ENCODE results near the gene GCAT. TPM values are rescaled to one million over a fixed set of nuclear protein-coding genes. Genes with fewer than 3 reads are reported as not detected.

Gene GCAT
- total RNA-seq, 3 donors from 2014 or later: 17.3 to 23.7 (median 21.6) TPM

DNA sequence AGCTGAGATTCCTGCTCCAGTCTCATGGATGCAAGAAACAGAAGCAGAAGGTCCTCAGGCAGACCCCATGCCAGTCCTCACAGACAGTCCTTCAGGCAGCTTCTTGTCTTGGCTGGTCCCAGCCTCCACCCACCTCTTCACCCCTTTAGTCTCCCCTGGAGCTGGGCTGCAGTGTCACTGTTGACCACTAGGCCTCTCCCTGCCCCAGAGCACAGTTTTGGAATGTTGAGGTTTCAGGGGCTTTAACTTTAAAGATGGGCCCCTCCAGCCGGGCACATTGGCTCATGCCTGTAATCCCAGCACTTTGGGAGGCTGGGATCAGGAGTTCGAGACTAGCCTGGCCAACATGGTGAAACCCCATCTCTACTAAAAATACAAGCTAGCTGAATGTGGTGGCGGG lies 39.5 kb upstream of the GCAT start:
- peaks cover 5% of the 10 kb centered on the region for H3K36me3 ChIP-seq

DNA sequence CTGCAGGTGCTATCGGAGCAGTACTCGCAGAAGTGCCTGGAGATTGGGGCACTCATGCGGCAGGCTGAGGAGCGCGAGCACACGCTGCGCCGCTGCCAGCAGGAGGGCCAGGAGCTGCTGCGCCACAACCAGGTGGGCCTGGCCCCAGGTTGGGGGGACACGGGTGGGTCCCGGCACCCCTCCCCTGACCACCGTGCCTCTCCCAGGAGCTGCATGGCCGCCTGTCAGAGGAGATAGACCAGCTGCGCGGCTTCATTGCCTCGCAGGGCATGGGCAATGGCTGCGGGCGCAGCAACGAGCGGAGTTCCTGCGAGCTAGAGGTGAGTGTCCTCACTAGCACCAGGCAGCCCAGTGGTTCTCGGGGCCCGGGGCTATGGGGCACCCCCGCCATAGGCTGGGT lies 38.7 kb upstream of the GCAT start:
- no peak overlapping the region for H3K4me3 ChIP-seq
- intact Hi-C loops (cut with DNase I; ENCODE audit: low total_unique reads): no loop called here
- no peak for DNase-seq (ENCODE audit: low spot score in 2 of 2)
- H3K4me1 ChIP-seq: no peaks in the 10 kb centered on the region
- no peaks in the 10 kb centered on the region for H3K9me3 ChIP-seq
- TF ChIP-seq POLR2A (IDR thresholded peaks at IDR 0.05) (no peak), POLR2AphosphoS5 (IDR thresholded peaks at IDR 0.05) (no peak)
- TF ChIP-seq, protein P1, sequence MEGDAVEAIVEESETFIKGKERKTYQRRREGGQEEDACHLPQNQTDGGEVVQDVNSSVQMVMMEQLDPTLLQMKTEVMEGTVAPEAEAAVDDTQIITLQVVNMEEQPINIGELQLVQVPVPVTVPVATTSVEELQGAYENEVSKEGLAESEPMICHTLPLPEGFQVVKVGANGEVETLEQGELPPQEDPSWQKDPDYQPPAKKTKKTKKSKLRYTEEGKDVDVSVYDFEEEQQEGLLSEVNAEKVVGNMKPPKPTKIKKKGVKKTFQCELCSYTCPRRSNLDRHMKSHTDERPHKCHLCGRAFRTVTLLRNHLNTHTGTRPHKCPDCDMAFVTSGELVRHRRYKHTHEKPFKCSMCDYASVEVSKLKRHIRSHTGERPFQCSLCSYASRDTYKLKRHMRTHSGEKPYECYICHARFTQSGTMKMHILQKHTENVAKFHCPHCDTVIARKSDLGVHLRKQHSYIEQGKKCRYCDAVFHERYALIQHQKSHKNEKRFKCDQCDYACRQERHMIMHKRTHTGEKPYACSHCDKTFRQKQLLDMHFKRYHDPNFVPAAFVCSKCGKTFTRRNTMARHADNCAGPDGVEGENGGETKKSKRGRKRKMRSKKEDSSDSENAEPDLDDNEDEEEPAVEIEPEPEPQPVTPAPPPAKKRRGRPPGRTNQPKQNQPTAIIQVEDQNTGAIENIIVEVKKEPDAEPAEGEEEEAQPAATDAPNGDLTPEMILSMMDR (IDR thresholded peaks at IDR 0.05): no peak
- peaks cover 5% of the 10 kb centered on the region for H3K36me3 ChIP-seq
- H3K27ac ChIP-seq: no peak overlapping the region
- H3K27me3 ChIP-seq: no peaks in the 10 kb centered on the region

More for the DNA sequence above, 39.5 kb upstream of the GCAT start:
- intact Hi-C loops (cut with DNase I; ENCODE audit: low total_unique reads): no loop called here
- no peak for TF ChIP-seq POLR2A (IDR thresholded peaks at IDR 0.05)
- no peak for TF ChIP-seq POLR2AphosphoS5 (IDR thresholded peaks at IDR 0.05)
- TF ChIP-seq, protein P1 (IDR thresholded peaks at IDR 0.05): no peak
- DNase-seq (ENCODE audit: low spot score in 2 of 2): no peak
- Histone ChIP-seq H3K4me3 (no peak overlapping the region), H3K27ac (no peak overlapping the region), H3K27me3 (no peaks in the 10 kb centered on the region), H3K4me1 (no peaks in the 10 kb centered on the region), H3K9me3 (no peaks in the 10 kb centered on the region)

DNA sequence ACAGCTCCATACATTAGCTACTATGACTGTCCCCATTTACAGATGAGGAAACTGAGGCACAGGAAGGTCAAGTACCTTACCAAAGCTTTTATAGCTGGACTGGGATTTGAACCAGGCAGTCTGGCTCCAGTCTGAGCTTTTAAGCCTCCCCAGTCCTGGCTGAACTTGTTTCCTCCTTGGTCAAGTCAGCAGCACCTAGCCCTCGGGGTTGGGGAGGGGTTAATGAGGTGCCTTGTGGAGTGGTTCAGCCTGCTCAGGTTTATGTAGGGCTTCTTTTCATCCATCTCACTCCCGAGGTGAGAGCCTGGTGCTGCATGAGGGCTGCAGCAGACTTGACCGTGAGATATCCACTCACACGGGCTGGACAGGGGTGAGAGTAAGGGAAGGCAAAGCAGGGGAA lies 36.7 kb upstream of the GCAT start:
- DNase-seq (ENCODE audit: low spot score in 2 of 2): no peak
- no peaks in the 10 kb centered on the region for H3K9me3 ChIP-seq
- no peak overlapping the region for H3K27ac ChIP-seq
- intact Hi-C loops (cut with DNase I; ENCODE audit: low total_unique reads): no loop called here
- no peaks in the 10 kb centered on the region for H3K4me1 ChIP-seq
- no peak overlapping the region for H3K4me3 ChIP-seq
- H3K27me3 ChIP-seq: no peaks in the 10 kb centered on the region
- TF ChIP-seq POLR2AphosphoS5 (IDR thresholded peaks at IDR 0.05) (no peak), POLR2A (IDR thresholded peaks at IDR 0.05) (no peak)
- TF ChIP-seq, protein P1 (IDR thresholded peaks at IDR 0.05): no peak
- peaks cover 5% of the 10 kb centered on the region for H3K36me3 ChIP-seq

DNA sequence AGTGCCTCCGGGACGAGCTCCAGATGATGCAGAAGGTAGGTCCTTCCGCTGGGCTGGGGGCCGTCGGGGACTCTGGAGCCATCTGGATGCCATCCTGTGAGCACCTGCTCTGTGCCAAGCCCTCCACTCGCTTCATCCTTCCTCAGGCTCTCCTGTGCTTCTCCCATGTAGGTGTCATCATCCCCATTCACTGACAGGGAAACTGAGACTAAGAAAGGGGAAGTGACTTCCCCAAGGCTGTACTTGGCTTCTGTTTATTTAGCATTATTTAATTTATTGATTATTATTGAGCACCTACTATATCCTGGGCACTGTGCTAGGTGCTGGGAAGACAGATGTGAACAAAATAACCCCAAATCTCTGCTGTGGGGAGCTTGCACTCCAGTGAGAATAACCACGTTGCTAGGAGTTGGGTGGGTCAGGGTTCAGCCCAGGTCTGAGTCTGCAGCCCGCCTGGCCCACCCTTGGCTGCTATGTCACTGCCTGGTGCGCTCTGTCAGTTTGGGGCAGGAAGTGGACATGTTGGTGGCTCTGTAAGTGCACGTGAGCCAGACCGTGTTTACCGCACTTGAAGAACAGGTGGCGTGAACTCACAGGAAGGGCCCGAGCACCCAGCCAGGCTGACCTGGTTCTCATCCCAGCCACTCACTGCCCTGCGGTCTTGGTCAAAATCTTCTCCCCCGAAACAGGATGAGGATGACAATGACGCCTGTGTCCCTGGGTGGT lies 35.9 kb upstream of the GCAT start:
- Histone ChIP-seq H3K9me3 (no peaks in the 10 kb centered on the region), H3K27ac (no peak overlapping the region), H3K4me1 (peaks cover 3 to 6% of the 10 kb centered on the region in 2 donors), H3K4me3 (no peak overlapping the region), H3K36me3 (peaks cover 5% of the 10 kb centered on the region), H3K27me3 (no peaks in the 10 kb centered on the region)
- no peak for DNase-seq (ENCODE audit: low spot score in 2 of 2)
- intact Hi-C loops (cut with DNase I; ENCODE audit: low total_unique reads): no loop called here
- TF ChIP-seq POLR2AphosphoS5 (IDR thresholded peaks at IDR 0.05): no peak
- TF ChIP-seq, protein P1 (IDR thresholded peaks at IDR 0.05): no peak
- no peak for TF ChIP-seq POLR2A (IDR thresholded peaks at IDR 0.05)

DNA sequence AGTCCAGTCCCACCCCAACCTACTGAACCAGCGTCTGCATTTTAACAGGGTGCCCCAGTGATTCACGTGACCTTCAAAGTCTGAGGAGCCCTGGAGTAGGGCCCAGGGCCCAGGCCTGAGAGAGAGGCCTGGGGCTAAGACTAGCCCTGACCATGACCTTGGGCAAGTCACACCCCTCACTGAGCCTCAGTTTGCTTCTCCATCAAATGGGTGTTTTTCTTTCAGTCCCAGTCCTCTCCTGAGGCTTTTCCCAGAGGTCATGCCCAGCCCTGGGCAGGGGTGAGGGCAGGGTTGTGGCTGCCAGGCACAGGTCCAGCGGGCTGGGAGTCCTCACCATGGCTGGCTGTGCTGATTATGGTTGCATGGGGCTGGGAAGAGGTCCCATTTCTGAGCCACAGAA lies 33.0 kb upstream of the GCAT start:
- Histone ChIP-seq H3K9me3 (no peaks in the 10 kb centered on the region), H3K27me3 (no peaks in the 10 kb centered on the region), H3K4me1 (peaks cover 3 to 7% of the 10 kb centered on the region in 2 donors), H3K36me3 (peaks cover 5% of the 10 kb centered on the region), H3K4me3 (no peak overlapping the region), H3K27ac (peak overlapping the region in 1 of 2 donors; percentile 29)
- intact Hi-C loops (cut with DNase I; ENCODE audit: low total_unique reads): no loop called here
- TF ChIP-seq POLR2A (IDR thresholded peaks at IDR 0.05): no peak
- TF ChIP-seq, protein P1 (IDR thresholded peaks at IDR 0.05): no peak
- TF ChIP-seq POLR2AphosphoS5 (IDR thresholded peaks at IDR 0.05): no peak
- no peak for DNase-seq (ENCODE audit: low spot score in 2 of 2)
